Activated CD8-positive, alpha-beta T cell treated with anti-CD3 and anti-CD28 coated beads for 36 hours (primary cell): ENCODE measurements around the gene CIITA. TPM values are rescaled to one million over a fixed set of nuclear protein-coding genes. Genes with fewer than 3 reads are reported as not detected.

Experiments
- ATAC-seq: fragments of 200-7000 bp; cut with Tn5 transposase; one replicate; pipeline ENCODE4 v1.10.0; 2021; ENCODE audit warnings: mild to moderate bottlenecking, moderate library complexity
- CTCF ChIA-PET: fragments of 350-600 bp; sonication (Branson Sonifier 250); formaldehyde crosslinking; loops from one replicate; lab custom pipeline; 2021; ENCODE audit warnings: antibody characterized with exemption; lab: Charles Lee
- POLR2A ChIA-PET: fragments of 350-600 bp; sonication (Branson Sonifier 250); formaldehyde crosslinking; loops from one replicate; lab custom pipeline; 2021; ENCODE audit warnings: antibody characterized with exemption; lab: Charles Lee
- DNase-seq: peaks from one replicate; pipeline ENCODE4 v3.0.0-alpha.2; 2020
- H3K27ac Mint-ChIP-seq: one replicate; pipeline ENCODE4 v1.8.0; 2021; ENCODE audit warnings: mild to moderate bottlenecking, mixed read lengths
- H3K27me3 Mint-ChIP-seq: one replicate; pipeline ENCODE4 v1.8.0; 2021; ENCODE audit warnings: mixed read lengths
- H3K36me3 Mint-ChIP-seq: one replicate; pipeline ENCODE4 v1.8.0; 2021; ENCODE audit warnings: low read depth, mixed read lengths
- H3K4me1 Mint-ChIP-seq: one replicate; pipeline ENCODE4 v1.8.0; 2021; ENCODE audit warnings: low read depth, mixed read lengths
- H3K4me3 Mint-ChIP-seq: one replicate; pipeline ENCODE4 v1.8.0; 2021; ENCODE audit warnings: mild to moderate bottlenecking, moderate library complexity, mixed read lengths
- H3K9me3 Mint-ChIP-seq: one replicate; pipeline ENCODE4 v1.8.0; 2021; ENCODE audit warnings: mixed read lengths
- CTCF ChIP-seq: fragments of 200-600 bp; IDR thresholded peaks from one replicate; pipeline ENCODE4 v1.8.0; 2022; ENCODE audit warnings: antibody characterized with exemption, mild to moderate bottlenecking
- intact Hi-C: fragments of 100-400 bp; cut with micrococcal nuclease; formaldehyde crosslinking; loops from one replicate; pipeline ENCODE4 v1.10.0; 2022
- total RNA-seq, 2 experiments: library from RNA; stranded (reverse); gene quantifications; one replicate each; pipeline ENCODE4 v1.2.3, GENCODE V29; 2021

Gene CIITA
- total RNA-seq, 2 experiments from 2014 or later, result 4.4 to 5.3 TPM

GRCh38 chr16:10835281-10835931, 41.6 kb upstream of the CIITA start:
- Mint-ChIP-seq H3K4me3 (no peak overlapping the region), H3K27me3 (peaks cover 2% of the 10 kb centered on the region), H3K4me1 (peaks cover 2% of the 10 kb centered on the region), H3K36me3 (no peaks in the 10 kb centered on the region), H3K9me3 (no peaks in the 10 kb centered on the region), H3K27ac (no peak overlapping the region)
- ATAC-seq, result peak; percentile 83
- ChIA-PET CTCF (interaction anchor here (1.1 to 1.7 kb wide), 3 partner anchors 43 to 84 kb away, joined by 4 to 5 read pairs (median 5); no protein-coding TSS in a partner anchor), POLR2A (no interaction called here)
- no peak for TF ChIP-seq CTCF
- intact Hi-C loops, result no loop called here
- DNase-seq, result peak; percentile 70

- Mint-ChIP-seq H3K27ac (no peak overlapping the region), H3K36me3 (no peaks in the 10 kb centered on the region), H3K4me1 (peaks cover 2% of the 10 kb centered on the region), H3K9me3 (no peaks in the 10 kb centered on the region), H3K4me3 (no peak overlapping the region), H3K27me3 (peaks cover 2% of the 10 kb centered on the region)
- POLR2A ChIA-PET, result no interaction called here
- ATAC-seq, result peak; percentile 64
- DNase-seq, result peak; percentile 8
- CTCF ChIA-PET, result interaction anchor here (1.1 to 1.7 kb wide), 2 partner anchors 42 to 82 kb away, joined by 4 to 5 read pairs; no protein-coding TSS in a partner anchor
- no peak for TF ChIP-seq CTCF
- intact Hi-C loops, result no loop called here
Observed at GRCh38 chr16:10836174-10836853, 40.7 kb upstream of the CIITA start.

- no peak for TF ChIP-seq CTCF
- no peak for ATAC-seq
- intact Hi-C loops, result no loop called here
- Mint-ChIP-seq H3K9me3 (no peaks in the 10 kb centered on the region), H3K36me3 (no peaks in the 10 kb centered on the region), H3K27ac (no peak overlapping the region), H3K4me3 (no peak overlapping the region), H3K4me1 (peaks cover 2% of the 10 kb centered on the region), H3K27me3 (peaks cover 2% of the 10 kb centered on the region)
- DNase-seq, result no peak
- ChIA-PET POLR2A (no interaction called here), CTCF (no interaction called here)
Observed at GRCh38 chr16:10838621-10839278, 38.3 kb upstream of the CIITA start.

- peaks cover 2% of the 10 kb centered on the region for H3K4me1 Mint-ChIP-seq
- CTCF ChIA-PET, result no interaction called here
- no peaks in the 10 kb centered on the region for H3K36me3 Mint-ChIP-seq
- DNase-seq (no peak), ATAC-seq (no peak)
- intact Hi-C loops, result no loop called here
- POLR2A ChIA-PET, result no interaction called here
- no peak for TF ChIP-seq CTCF
- peaks cover 2% of the 10 kb centered on the region for H3K27me3 Mint-ChIP-seq
- no peaks in the 10 kb centered on the region for H3K9me3 Mint-ChIP-seq
- no peak overlapping the region for H3K27ac Mint-ChIP-seq
- H3K4me3 Mint-ChIP-seq, result no peak overlapping the region
Observed at GRCh38 chr16:10839279-10839666, 37.7 kb upstream of the CIITA start.

GRCh38 chr16:10840703-10841102, 36.3 kb upstream of the CIITA start:
- DNase-seq, result no peak
- no peaks in the 10 kb centered on the region for H3K4me1 Mint-ChIP-seq
- H3K9me3 Mint-ChIP-seq, result no peaks in the 10 kb centered on the region
- H3K4me3 Mint-ChIP-seq, result no peak overlapping the region
- TF ChIP-seq CTCF, result no peak
- ChIA-PET POLR2A (no interaction called here), CTCF (no interaction called here)
- no peak overlapping the region for H3K27ac Mint-ChIP-seq
- peaks cover 5% of the 10 kb centered on the region for H3K27me3 Mint-ChIP-seq
- intact Hi-C loops, result no loop called here
- ATAC-seq, result no peak
- H3K36me3 Mint-ChIP-seq, result no peaks in the 10 kb centered on the region
